Erythroblast (primary cell): ENCODE results near the gene GPC6.

Source experiments
- GATA1 ChIP-seq: IDR thresholded peaks from 2 replicates; pipeline ENCODE4 v1.6.1; 2011; ENCODE audit warnings: low read depth, mild to moderate bottlenecking, control low read depth, low read length, moderate library complexity
- POLR2A ChIP-seq: IDR thresholded peaks from 2 replicates; pipeline ENCODE4 v1.6.1; 2011; ENCODE audit warnings: mild to moderate bottlenecking, low read length

GRCh38 chr13:94455414-94455813 is 1228.8 kb downstream of the GPC6 start:
- TF ChIP-seq POLR2A: no peak
- no peak for TF ChIP-seq GATA1
